GM21529 (cell line): ENCODE data around the gene RNF187.
"Not testable (repeated sequence)": the region's sequence is repeated elsewhere in the genome, so short reads cannot be mapped to it uniquely, and the experiment has no call there.

ENCODE experiments used
- ATAC-seq: cut with Tn5 transposase; IDR thresholded peaks from one replicate; pipeline ENCODE4 v1.9.1; 2021; ENCODE audit not compliant: unreplicated experiment

The RNF187 gene

DNA sequence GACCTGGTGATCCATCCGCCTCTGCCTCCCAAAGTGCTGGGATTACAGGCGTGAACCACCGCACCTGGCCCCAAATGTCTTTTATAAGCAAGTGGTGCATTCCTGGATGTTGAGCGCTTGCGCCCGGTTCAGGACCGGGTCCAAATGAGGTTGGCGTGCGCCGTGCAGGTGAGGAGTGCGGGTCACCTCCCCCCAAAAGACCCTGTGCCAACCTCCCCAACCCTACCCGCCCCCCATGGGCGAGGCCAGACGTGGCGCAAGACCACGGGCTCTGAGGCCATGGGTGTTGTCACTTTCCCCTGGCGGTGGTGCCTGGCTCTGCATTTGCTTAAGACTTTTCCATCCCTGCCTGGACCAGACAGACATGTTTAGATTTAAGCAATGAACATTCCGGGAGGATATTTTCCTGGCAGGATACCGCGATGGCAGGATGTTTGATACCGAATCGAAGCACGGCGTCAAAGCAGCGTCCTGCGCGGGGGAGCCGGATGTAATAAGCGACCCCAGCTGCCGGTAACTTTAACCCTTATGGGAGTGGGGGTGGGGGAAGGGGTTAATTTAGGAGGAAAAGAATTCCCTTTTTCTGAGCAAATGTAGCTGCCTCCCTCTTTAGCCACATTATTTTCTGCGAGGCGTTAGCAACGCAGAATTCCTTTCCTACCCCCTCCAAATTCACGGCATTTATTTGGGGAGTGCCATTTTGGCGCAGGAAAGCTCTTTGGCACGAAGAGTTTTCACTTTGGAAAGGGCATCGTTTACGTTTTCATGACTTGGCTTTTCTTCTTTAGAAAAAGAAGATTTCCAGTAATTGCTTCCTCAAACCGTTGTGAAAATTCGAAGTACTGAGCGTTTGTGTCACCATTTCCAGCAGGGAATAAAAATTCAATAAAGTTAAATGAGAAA lies 27.8 kb upstream of the RNF187 start:
- ATAC-seq, result peak; percentile 27

DNA sequence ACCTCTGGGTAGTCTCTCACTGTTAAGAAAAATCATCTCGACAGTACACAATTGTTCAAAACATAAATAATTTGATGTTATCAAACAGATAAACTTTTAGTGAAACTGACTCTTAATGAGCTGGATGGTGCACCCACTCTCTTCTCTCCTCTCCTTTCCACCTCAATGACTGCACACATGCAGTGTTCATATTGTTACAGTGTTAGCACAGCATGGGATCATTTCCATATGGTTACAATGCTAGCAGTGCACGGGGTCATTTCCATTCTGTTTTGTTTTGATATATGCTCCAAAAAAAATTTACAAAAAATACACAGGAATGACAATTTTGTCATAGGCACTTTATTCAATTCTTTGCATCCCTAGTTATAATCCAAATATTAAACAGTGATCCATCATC lies 26.4 kb upstream of the RNF187 start:
- no peak for ATAC-seq

DNA sequence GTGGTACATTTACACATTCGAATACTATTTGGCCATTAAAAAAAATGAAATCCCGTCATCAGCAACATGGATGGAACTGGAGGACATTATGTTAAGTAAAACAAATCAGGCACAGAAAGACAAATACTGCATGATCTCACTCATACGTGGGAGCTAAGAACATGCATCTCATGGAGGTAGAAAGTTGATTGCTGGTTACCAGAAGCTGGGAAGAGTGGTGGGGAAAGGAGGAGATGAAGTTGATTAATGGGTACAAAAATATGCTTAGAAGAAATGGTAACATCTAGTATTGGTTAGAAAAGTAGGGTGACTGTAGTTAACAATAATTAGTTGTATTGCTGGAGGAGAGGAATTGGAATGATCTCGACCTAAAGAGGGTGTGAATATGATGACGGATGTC lies 24.6 kb upstream of the RNF187 start:
- no peak for ATAC-seq

DNA sequence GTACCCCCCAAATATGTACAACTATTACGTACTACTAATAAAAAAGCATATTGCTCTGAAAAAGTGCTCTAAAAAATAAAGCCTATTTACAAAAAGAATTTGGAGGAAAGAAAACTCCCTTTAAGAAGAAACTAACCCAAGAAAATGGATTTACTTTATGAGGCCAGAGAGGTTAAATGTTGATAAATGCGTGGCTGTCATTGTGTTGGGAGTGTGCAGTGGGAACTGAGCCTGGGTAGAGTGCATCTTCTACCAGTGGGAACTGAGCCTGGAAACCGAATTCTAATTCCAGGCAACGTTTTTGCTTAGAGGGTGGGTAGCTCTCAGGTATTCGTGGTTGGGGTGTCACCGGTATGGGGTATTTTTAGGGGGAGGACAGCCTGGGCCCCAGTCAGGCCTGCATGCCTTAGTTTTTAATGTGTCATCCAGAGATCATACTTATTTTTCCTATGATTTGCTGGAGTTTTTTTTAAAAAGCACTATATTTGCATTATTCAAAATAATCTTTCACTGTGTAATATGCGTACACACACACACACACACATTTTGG lies 24.1 kb upstream of the RNF187 start:
- no peak for ATAC-seq

DNA sequence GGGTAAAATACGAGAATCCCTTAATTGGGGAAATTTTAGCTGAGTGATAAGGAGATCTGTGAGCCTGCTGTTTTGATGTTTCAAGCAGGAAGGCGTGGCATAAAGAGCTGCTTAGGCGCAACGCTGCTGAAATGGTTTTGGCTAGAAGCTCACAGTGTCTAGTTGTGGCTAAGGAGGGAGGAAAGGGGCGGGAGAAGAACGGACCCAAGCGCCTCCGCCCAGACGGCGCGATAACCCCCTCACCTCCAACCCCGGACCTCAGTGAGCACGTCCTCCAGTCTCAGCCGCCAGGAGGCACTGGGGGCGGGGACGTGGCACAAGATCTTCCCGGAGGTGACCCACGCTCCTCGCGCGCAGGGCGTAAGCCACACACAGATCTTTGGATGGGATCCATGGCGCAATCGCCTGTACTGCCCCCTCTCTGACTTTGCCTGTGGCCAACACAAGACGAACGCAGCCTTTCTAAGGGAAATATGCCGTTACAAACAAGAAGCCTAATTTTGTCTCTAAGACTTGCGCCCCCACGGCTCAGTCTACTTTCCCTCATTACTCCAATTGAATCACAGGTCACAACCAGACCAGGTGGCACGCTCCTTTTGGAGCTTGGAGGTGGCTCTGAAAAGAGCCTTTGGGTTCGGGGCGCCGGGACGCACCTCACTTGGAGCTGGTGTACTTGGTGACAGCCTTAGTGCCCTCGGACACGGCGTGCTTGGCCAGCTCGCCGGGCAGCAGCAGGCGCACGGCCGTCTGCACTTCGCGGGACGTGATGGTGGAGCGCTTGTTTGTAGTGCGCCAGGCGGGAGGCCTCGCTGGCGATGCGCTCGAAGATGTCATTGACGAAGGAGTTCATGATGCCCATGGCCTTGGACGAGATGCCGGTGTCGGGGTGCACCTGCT lies 23.4 kb upstream of the RNF187 start:
- ATAC-seq, result peak; percentile 64

DNA sequence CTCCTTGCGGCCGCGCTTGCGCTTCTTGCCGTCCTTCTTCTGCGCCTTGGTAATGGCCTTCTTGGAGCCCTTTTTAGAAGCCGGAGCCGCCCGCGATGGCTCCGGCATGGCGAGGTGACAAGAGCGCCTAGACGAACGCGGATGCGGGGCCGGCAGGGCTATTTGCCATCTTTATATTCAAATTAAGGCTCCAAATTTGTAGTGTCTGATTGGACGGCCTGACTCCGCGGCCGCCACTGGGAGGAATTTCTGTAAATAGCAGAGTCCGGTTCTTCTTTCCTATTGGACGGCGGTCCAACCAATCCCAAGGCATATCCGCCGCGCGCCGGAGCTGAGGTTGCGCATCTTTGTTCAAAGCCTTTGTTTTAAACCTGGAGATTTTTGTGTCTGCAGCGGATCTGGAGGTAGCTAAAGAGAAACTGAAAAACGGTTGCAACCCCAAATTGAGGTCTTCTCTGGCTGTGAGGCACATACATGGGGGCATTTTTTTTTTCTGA lies 22.6 kb upstream of the RNF187 start:
- ATAC-seq, result peak; percentile 82

DNA sequence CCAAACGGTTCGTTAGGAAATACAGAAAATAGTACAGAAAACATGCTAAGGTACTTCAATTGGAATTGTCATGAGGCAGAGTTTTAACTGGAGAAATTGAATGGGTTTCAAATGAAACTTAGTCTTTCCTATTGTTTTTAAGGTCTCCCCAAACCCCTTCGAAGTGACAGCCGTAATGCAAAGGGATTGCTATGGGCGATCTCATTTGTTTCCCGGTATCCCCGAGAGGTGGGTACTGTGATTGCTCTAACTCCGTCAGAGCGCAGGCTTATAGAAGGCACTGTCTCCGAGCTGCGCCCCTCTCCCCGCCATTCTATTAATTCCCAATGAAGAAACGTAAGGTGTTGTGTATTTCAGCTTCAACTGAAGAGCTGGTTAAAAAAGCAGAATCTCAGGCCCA lies 22.0 kb upstream of the RNF187 start:
- no peak for ATAC-seq

DNA sequence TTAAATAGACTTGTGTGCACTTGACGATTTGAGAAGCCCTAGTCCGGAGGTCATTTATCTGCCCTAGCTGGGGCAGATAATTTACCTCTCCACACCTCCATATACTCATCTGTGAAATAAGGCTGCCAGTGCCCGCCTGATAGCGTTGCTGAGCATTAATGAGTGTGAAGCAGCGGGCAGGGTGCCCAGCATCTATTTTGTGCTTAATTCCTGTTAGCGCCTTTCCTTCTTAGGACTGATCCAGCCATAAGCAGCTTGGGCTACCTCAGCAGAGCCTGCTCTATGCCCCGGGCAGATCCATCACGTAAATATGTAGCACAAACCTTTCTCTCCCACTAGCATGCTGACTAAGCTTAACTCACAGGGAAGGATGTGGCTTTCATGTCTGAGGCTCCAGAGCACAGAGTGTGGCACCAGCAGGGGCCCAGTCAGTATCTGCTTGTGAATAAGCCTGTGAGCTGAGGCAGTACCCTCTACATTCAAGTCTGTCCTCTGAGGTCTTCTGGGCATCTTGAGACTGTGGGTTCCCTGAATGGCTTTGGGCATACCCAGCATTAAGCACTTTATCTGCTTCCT lies 21.5 kb upstream of the RNF187 start:
- ATAC-seq, result no peak

DNA sequence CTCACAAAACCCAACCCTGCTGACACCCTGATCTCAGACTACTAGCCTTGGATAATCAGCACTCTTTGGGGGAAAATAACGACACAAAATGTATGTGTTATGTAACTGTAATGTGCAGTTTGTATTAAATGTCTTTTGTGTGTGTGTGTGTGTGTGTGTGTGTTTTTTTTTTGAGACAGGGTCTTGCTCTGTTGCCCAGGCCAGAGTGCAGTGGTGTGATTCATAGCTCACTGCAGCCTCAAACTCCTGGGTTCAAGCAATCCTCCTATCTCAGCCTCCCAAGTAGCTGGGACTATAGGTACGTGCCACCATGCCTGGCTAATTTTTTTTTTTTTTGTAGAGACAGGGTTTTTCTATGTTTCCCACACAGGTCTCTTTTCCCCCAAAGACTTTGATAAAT lies 19.0 kb upstream of the RNF187 start:
- not testable (repeated sequence) for ATAC-seq

DNA sequence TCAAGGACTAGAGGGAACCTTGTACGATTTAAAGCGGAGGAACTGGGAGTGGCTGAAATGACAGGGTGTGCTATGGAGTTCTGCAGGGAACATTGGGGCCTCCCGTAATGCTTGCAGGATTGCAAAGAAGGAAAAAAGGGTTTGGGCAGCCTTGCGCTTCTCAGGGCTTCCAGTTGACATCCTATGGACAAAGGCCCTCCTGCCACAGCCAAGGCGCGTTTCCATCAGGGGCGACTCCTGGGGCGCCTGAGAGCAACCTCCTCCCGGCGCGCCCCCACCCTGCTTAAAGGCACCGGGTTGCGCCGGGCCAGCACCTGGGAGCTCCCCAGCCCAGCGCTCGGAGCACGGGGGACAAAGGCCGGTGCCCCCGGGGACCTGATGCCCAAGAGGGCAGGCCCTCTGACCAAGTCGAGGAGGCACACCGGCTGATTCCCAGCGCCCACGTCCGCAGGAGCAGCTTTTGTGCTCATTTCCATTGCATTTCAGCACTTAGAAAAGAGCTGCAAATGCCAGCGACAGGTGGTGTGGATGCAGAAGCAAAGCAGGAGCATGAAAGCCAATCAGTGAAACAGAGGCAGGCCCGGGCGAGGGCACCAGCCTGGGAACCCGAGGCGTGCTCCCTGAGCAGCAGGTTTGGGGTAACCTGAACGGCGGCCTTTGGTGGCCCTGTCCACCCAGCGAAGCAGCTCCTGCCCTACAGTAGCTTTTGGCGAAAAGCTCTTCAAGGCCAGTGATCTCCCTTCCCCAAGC lies 17.6 kb upstream of the RNF187 start:
- ATAC-seq, result no peak

DNA sequence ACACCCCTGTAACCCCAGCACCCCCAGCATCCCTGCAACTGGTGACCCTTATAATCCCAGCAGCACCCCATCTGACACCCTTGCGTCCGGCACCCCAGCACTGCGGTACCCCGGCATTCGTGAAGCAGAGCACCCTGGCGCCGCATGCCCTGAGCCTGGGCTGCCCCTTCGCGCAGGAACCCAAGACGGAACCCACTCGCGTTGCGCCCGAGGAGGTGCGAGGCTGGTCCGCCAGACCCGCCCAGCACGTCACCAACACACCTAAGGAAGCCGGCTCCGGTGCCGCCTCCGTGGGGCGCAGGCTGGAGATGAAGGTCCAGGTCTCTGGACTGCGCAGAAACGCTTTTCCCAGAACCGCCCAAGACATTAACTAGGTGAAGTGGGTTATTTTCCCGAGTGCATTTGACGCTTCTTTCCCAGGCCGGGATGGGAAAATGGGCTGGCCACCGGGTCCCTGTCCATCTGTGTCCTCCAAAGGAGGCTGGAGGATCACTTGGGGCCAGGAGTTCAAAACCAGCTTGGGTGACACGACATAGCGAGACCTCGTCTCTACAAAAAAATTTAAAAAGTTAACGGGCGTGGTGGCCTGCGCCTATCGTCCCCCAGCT lies 15.9 kb upstream of the RNF187 start:
- ATAC-seq, result no peak

DNA sequence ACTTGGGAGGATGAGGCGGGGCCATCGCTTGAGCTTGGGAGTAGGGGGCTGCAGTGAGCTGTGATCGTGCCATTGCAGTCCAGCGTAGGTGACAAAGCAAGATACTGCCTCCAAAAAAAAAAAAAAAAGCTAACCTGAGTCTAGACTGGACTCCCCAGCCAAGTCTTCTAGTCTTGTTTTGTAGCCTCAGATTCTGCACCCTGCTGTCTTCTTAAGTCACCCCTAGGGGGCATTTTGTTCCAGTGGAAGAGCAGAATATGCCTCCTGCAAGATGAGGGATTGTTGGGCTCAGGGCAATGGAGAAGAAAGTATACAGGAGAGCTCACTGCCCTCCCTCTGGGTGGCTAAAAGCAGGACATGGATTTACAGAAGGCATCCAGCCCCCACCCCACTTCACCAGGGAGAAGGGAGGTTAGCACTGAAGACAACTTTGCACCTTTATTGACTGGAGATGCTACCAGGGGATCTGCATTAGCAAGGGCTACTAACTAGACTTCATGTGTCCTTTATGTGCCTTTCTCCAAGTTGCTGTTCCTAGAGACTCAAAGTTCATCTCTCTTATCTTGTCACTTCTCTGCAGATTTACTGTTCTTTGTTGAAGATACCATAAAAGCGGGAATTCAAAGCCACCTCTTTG lies 15.3 kb upstream of the RNF187 start:
- ATAC-seq, result peak; percentile 70

DNA sequence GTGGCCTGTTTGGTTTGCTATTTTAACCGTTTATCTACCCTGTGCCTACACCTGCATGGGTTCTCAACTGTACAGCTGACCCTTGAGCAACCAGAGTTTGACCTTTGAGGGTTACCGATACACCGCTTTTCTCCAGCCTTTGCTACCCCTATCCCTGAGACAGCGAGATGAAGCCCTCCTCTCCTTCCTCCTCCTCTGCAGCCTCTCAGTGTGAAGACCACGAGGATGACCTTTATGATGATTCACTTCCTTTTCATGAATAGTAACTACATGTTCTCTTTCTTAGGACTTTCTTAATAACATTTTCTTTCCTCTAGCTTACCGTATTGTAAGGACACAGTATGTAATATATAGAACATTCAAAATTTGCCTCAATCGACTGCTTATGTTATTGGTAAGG lies 14.5 kb upstream of the RNF187 start:
- no peak for ATAC-seq

DNA sequence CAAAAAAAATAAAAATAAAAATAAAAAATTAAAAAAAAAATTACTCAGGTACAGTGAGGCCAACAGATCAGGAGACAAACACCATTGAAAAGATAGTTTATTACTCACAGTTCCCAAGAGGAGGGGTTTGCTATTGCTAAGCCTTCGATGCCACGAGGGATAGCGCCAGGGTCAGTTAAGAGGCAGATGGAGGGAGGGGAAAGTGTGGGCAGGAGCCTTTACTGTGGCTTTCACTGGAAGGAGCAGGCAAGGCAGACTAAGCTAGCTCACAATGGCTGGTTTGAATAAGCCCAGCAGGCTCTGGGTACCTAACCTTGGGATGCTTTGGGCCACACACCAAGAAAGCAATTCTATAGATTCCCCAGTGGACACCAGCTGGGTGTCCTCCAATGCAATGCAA lies 12.7 kb upstream of the RNF187 start:
- no peak for ATAC-seq

DNA sequence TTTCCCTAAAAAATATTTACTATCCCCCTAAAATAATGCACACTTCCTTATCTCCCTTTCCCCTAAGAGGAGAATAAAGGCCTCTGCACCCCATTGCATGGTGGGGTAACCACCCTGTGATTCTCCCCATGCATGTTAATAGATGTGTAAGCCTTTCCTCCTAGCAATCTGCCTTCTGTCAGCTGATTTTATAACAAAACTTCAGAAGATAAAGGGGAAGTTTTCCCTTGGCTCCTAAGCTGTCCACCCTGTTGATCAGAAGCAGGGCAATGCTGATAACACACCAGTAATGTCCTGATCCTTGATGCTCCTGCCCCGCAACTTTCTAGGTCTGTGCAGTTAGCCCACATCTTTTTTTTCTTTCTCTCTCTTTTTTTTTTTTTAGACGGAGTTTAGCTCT lies 11.4 kb upstream of the RNF187 start:
- no peak for ATAC-seq

DNA sequence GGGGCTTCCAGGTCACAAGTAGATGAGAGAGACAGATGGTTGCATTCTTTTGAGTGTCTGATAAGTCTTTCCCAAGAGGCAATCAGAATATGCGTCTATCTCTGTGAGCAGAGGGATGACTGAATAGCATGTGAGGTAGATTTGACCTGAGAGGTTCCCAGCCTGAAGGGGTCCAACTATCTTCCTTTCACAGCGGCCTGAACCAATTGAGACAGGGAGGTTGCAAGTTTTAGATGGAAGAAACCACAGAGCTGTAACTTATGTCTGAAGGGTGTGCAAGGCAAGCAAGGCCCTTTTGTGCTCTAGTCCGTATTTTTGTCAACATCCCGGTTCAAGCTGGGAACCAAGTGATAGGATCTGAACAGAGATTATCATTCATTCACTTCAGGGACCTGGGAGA lies 9.9 kb upstream of the RNF187 start:
- ATAC-seq, result no peak

DNA sequence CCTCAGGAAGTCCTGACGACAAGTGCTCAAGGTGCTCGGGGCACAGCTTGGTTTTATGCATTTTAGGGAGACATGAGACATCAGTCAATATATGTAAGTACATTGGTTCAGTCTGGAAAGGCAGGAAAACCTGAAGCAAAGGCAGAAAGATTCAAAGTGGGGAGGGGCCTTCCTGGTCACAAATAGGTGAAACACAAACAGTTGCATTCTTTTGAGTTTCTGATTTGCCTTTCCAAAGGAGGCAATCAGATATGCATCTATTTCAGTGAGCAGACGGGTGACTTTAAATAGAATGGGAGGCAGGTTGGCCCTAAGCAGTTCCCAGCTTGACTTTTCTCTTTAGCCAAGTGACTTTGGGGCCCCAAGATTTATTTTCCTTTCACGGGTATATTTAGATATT lies 8.9 kb upstream of the RNF187 start:
- no peak for ATAC-seq

DNA sequence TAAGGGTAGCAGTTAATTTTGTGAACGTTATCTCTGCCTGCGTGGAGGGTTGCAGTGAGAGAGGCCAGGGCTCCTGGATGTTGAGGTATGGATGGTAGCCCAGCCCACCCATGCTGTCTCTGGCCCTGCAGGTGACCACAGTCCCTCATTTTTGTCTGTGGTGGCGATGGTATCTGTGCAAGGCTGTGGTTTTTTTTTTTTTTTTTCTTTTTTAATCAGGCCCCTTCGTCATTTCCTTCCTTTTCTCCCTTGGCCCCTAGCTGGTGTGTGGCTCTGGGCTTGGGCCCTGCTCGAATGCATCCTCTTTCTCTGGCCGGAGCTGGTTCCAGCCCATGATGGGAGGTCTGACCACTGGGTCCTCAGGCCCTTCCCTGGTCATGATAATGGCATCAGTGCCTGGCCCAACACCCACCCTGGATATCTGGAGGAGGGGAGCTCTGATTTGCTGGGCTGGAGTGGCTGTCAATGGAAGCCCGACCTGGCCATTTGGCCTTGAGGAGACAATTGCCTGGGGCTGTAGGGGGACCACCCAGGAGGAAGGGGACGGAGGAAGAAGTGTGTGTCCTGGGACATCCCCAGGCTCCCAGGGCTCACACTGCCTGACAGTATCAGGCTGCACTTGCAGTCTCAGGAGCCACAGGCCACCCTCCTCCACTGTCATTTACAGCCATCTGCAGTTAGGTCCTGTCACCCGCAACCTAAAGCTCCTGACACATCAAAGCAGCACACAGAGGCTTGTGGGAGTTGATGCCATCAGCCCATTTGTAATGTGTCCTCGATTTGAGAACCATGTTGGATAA lies 8.1 kb upstream of the RNF187 start:
- ATAC-seq, result peak; percentile 67

DNA sequence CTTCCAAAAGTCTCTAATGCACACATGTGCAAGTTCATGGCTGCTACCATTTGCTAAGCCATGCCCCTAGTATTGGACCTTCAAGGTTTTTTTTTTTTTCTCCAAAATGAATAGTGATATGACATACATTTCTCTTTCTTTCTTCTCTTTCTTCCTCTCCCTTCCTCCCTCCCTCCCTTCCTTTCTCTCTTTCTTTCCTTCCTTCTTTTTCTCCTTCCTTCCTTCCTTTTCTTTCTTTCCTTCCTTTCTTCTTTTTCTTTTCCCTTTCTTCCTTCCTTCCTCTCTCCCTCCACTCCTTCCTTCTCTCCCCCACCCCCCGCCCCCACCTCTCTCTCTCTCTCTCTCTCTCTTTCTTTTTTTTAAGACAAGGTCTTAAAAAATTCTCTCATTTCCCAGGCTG lies 3.4 kb upstream of the RNF187 start:
- ATAC-seq, result no peak
